Skeletal muscle satellite cell (primary cell): ENCODE results near the gene HSPD1.
"Not testable (repeated sequence)": the region's sequence is repeated elsewhere in the genome, so short reads cannot be mapped to it uniquely, and the experiment has no call there.

Source experiments
- H3K27me3 ChIP-seq: 2 replicates; pipeline ENCODE4 v1.7.0; 2013; ENCODE audit warnings: low read length; ENCODE audit not compliant: control insufficient read depth, insufficient read depth
- H3K36me3 ChIP-seq: 2 replicates; pipeline ENCODE4 v1.7.0; 2013; ENCODE audit warnings: mild to moderate bottlenecking, control low read depth, low read length; ENCODE audit not compliant: insufficient read depth
- H3K4me1 ChIP-seq: 2 replicates; pipeline ENCODE4 v1.7.0; 2013; ENCODE audit warnings: low read length; ENCODE audit not compliant: control insufficient read depth, insufficient read depth
- H3K4me2 ChIP-seq: 2 replicates; pipeline ENCODE4 v1.7.0; 2013; ENCODE audit warnings: mild to moderate bottlenecking, low read length
- H3K4me3 ChIP-seq: 2 replicates; pipeline ENCODE4 v1.7.0; 2013; ENCODE audit warnings: low read length
- H3K9ac ChIP-seq: 2 replicates; pipeline ENCODE4 v1.7.0; 2013; ENCODE audit warnings: mild to moderate bottlenecking, low read depth, low read length, moderate library complexity
- H3K9me3 ChIP-seq: replicated peaks from 2 replicates; pipeline ENCODE4 v1.7.0; 2013; ENCODE audit warnings: mild to moderate bottlenecking, control low read depth, low read length

HSPD1 gene

DNA sequence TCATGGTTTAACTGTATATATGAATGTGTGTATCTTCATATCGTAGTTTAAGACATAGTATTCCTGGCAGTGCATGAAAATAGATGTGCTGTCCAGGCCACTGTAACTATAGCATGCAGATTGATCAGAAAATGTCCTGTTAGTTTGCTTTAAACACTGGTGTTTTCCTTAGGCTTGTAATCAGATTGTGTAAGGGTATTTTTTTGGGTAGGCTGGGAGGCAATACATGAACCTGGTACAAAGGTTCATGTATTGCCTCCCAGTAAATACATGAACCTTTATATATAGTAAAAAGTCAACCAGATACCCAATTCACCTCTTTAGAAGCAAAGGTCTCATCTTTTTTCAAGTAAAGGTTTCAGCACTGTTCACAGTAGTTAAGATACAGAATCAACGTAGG, 44.7 kb downstream of the HSPD1 start:
- H3K4me3 ChIP-seq = peak overlapping the region; percentile 76
- H3K27me3 ChIP-seq = no peaks in the 10 kb centered on the region
- H3K9ac ChIP-seq = peak overlapping the region; percentile 95
- H3K4me1 ChIP-seq = peaks cover 20% of the 10 kb centered on the region
- peak overlapping the region; percentile 72 for H3K4me2 ChIP-seq
- H3K9me3 ChIP-seq = no peaks in the 10 kb centered on the region
- H3K36me3 ChIP-seq = peaks cover 3% of the 10 kb centered on the region

- H3K36me3 ChIP-seq = no peaks in the 10 kb centered on the region
- no peaks in the 10 kb centered on the region for H3K9me3 ChIP-seq
- H3K9ac ChIP-seq = peak overlapping the region; percentile 95
- H3K27me3 ChIP-seq = no peaks in the 10 kb centered on the region
- peak overlapping the region; percentile 76 for H3K4me3 ChIP-seq
- peak overlapping the region; percentile 72 for H3K4me2 ChIP-seq
- peaks cover 20% of the 10 kb centered on the region for H3K4me1 ChIP-seq
These were observed 45.7 kb downstream of the HSPD1 start for GRCh38 chr2:197453914-197454398.

GRCh38 chr2:197453123-197453913, 46.3 kb downstream of the HSPD1 start, which contains the start of gene COQ10B:
COQ10B (plus strand) TSS chr2:197453552; CDS start chr2:197453561, 9 bp downstream.
- Histone ChIP-seq H3K36me3 (no peaks in the 10 kb centered on the region), H3K9ac (peak within 1 kb of the TSS; percentile 95), H3K4me2 (peak within 1 kb of the TSS; percentile 82), H3K4me1 (peaks cover 19% of the 10 kb centered on the region), H3K4me3 (peak within 1 kb of the TSS; percentile 76), H3K27me3 (no peaks in the 10 kb centered on the region), H3K9me3 (no peaks in the 10 kb centered on the region)

GRCh38 chr2:197452754-197453122, 46.9 kb downstream of the HSPD1 start:
- Histone ChIP-seq H3K4me3 (peak overlapping the region; percentile 75), H3K27me3 (no peaks in the 10 kb centered on the region), H3K9me3 (no peaks in the 10 kb centered on the region), H3K4me2 (peak overlapping the region; percentile 82), H3K9ac (peak overlapping the region; percentile 83), H3K36me3 (no peaks in the 10 kb centered on the region), H3K4me1 (peaks cover 16% of the 10 kb centered on the region)

DNA sequence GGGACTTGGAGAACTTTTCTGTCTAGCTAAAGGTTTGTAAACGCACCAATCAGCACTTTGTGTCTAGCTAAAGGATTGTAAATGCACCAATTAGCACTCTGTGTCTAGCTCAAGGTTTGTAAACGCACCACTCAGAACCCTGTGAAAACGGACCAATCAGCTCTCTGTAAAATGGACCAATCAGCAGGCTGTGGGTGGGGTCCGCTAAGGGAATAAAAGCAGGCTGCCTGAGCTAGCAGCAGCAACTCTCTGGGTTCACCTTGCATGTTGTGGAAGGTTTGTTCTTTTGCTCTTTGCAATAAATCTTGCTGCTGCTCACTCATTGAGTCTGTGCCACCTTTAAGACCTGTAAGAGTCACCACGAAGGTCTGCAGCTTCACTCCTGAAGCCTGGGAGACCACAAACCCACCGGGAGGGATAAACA, 48.7 kb downstream of the HSPD1 start:
- not testable (repeated sequence) for H3K36me3 ChIP-seq, H3K9ac ChIP-seq

GRCh38 chr2:197450465-197450864, 49.2 kb downstream of the HSPD1 start:
- Histone ChIP-seq H3K36me3 (no peaks in the 10 kb centered on the region), H3K9ac (no peak overlapping the region), H3K4me3 (no peak overlapping the region), H3K27me3 (no peaks in the 10 kb centered on the region), H3K4me1 (peaks cover 16% of the 10 kb centered on the region), H3K4me2 (no peak overlapping the region), H3K9me3 (no peaks in the 10 kb centered on the region)

More for the DNA sequence above, 48.7 kb downstream of the HSPD1 start:
- not testable (repeated sequence) for H3K4me3 ChIP-seq, H3K9me3 ChIP-seq, H3K27me3 ChIP-seq, H3K4me2 ChIP-seq
- H3K4me1 ChIP-seq = peaks cover 16% of the 10 kb centered on the region

GRCh38 chr2:197446844-197447243, 52.8 kb downstream of the HSPD1 start:
- Histone ChIP-seq H3K27me3 (no peaks in the 10 kb centered on the region), H3K4me2 (no peak overlapping the region), H3K4me3 (no peak overlapping the region), H3K36me3 (no peaks in the 10 kb centered on the region), H3K9ac (no peak overlapping the region), H3K4me1 (no peaks in the 10 kb centered on the region), H3K9me3 (no peaks in the 10 kb centered on the region)

- no peaks in the 10 kb centered on the region for H3K9me3 ChIP-seq
- H3K27me3 ChIP-seq = no peaks in the 10 kb centered on the region
- no peaks in the 10 kb centered on the region for H3K36me3 ChIP-seq
- H3K9ac ChIP-seq = no peak overlapping the region
- no peaks in the 10 kb centered on the region for H3K4me1 ChIP-seq
- H3K4me3 ChIP-seq = no peak overlapping the region
- H3K4me2 ChIP-seq = no peak overlapping the region
These were observed 53.9 kb downstream of the HSPD1 start for GRCh38 chr2:197445746-197446145.

DNA sequence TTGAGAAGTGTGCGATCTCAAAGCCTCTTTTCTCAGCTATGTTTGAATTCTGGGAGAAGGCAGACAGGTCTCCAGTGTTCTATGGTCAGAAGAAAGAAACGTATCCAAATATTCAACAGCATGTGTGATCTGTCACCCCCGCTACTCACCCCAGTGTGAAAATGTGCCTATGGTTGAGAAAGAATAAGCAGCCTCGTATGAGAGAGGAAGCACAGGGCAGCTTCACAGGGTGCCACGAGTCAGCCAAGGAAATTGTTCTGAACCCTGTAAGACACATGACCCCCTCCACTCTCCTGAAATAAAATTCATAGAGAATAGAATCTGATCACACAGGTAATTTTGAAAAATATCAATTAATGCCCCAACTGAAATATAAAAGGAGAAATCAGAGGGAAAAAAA, 56.8 kb downstream of the HSPD1 start:
- Histone ChIP-seq H3K36me3 (no peaks in the 10 kb centered on the region), H3K4me2 (no peak overlapping the region), H3K4me3 (no peak overlapping the region), H3K4me1 (no peaks in the 10 kb centered on the region), H3K9ac (no peak overlapping the region), H3K27me3 (no peaks in the 10 kb centered on the region), H3K9me3 (no peaks in the 10 kb centered on the region)

DNA sequence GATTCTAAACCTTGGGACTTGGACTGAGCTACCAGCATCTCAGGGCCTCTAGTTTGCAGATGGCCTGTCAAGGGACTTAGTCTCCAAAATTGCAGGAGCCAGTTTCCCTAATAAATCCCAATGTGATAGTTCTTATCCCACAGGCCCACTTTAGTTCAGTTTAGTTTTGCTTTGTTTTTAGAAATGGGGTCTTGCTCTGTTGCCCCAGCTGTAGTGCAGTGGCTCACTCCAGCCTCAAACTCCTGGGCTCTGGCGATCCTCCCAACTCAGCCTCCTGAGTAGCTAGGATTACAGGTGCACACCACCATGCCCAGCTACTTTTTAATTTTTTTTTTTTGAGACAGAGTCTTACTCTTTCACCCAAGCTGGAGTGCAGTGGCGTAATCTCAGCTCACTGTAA, 62.3 kb downstream of the HSPD1 start:
- Histone ChIP-seq H3K27me3 (no peaks in the 10 kb centered on the region), H3K9ac (no peak overlapping the region), H3K4me2 (no peak overlapping the region), H3K36me3 (no peaks in the 10 kb centered on the region), H3K9me3 (no peaks in the 10 kb centered on the region), H3K4me1 (peaks cover 16% of the 10 kb centered on the region), H3K4me3 (no peak overlapping the region)
